Gastroesophageal sphincter (tissue), 4 donors: ENCODE data around the gene COG4. TPM values are rescaled to one million over a fixed set of nuclear protein-coding genes. Genes with fewer than 3 reads are reported as not detected.

Experiments
- ATAC-seq: fragments of 150-250 bp; one replicate; pipeline ENCODE4 v1.9.1; 2016; ENCODE audit warnings: mild to moderate bottlenecking, moderate library complexity
- H3K27ac ChIP-seq, 4 donors: fragments of 200-600 bp; sonication (generic) in 3 of 4; 1 replicate in 3 of 4; 2 replicates in 1 of 4; pipeline ENCODE4 v1.5.1; 2016 to 2019
- H3K27me3 ChIP-seq: fragments of 200-600 bp; sonication (generic); one replicate; pipeline ENCODE4 v1.5.1; 2019
- H3K36me3 ChIP-seq, 2 donors: fragments of 200-600 bp; sonication (generic); one replicate each; pipeline ENCODE4 v1.5.1; 2019; ENCODE audit warnings: control low read depth in 1 of 2
- H3K4me1 ChIP-seq, 3 donors: fragments of 200-600 bp; sonication (generic); 1 replicate in 2 of 3; 2 replicates in 1 of 3; pipeline ENCODE4 v1.5.1; 2016 to 2019; ENCODE audit warnings: control low read depth in 2 of 3
- H3K4me3 ChIP-seq, 2 donors: fragments of 200-600 bp; sonication (generic); one replicate each; pipeline ENCODE4 v1.5.1; 2019; ENCODE audit warnings: mild to moderate bottlenecking in 1 of 2, moderate library complexity in 1 of 2
- H3K9me3 ChIP-seq, 3 donors: fragments of 200-600 bp; sonication (generic); one replicate each; pipeline ENCODE4 v1.5.1; 2017 to 2019; ENCODE audit warnings: control low read depth in 2 of 3
- EP300 ChIP-seq: sonication (generic); formaldehyde crosslinking; IDR thresholded peaks from one replicate; pipeline ENCODE4 v1.6.1; 2017; ENCODE audit warnings: antibody characterized with exemption, mild to moderate bottlenecking
- POLR2A ChIP-seq, 2 donors: fragments of 450-650 bp; IDR thresholded peaks; one replicate each; pipeline ENCODE4 v1.6.1; 2017; ENCODE audit warnings: antibody characterized with exemption in 2 of 2, mild to moderate bottlenecking in 2 of 2, moderate library complexity in 1 of 2
- POLR2AphosphoS5 ChIP-seq: sonication (generic); formaldehyde crosslinking; IDR thresholded peaks from one replicate; pipeline ENCODE4 v1.6.1; 2017; ENCODE audit warnings: antibody characterized with exemption
- WGBS, 2 donors: methylation state at CpG; one replicate each; pipeline ENCODE4 v1.1.5; 2018; ENCODE audit warnings: low coverage in 1 of 2; 5-methylcytosine and 5-hydroxymethylcytosine counted together
- total RNA-seq, 4 donors: library from RNA; depleted of rRNA; stranded (reverse); fragments of >200 nt; gene quantifications; one replicate each; pipeline ENCODE4 v1.1.0, GENCODE V29; 2016
- TF ChIP-seq, protein P1 (sequence below), 4 experiments: fragments of 200-600 bp in 2 of 4; fragments of 450-650 bp in 2 of 4; sonication (generic) in 1 of 4; IDR thresholded peaks; one replicate each; pipeline ENCODE4 v1.5.1; 2017 to 2019; ENCODE audit warnings: antibody characterized with exemption in 4 of 4, mild to moderate bottlenecking in 2 of 4, moderate library complexity in 2 of 4

The COG4 gene
- total RNA-seq, 4 donors from 2014 or later, result 32.3 to 37.4 (median 35.0) TPM

DNA sequence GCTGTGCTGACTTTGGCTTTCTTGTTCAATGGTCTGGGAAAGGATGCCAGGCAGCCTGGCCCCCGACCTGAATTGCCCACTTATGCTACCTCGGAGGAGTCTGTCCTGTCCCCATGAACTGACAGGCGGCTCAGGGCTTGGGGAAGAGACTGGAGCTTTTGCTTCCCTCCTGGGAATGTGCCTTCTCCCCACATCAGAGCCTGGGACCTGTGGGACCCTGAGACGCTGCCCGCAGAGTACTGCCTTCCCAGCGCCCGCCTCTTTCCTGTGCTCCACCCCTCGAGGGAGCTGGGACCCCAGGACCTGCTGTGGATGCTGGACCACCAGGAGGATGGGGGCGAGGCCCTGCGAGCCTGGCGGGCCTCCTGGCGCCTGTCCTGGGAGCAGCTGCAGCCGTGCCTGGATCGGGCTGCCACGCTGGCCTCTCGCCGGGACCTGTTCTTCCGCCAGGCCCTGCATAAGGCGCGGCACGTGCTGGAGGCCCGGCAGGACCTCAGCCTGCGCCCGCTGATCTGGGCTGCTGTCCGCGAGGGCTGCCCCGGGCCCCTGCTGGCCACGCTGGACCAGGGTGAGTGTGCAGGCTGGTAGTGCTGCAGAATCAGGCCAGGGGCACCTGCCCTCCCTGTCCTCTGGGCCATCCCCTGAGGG is 50.4 kb downstream of the COG4 start:
- H3K27me3 ChIP-seq, result no peaks in the 10 kb centered on the region
- ATAC-seq, result no peak
- no peaks in the 10 kb centered on the region for H3K9me3 ChIP-seq
- no peak overlapping the region for H3K4me3 ChIP-seq
- peaks cover 0 to 87% of the 10 kb centered on the region in 2 donors for H3K36me3 ChIP-seq
- TF ChIP-seq EP300 (no peak), POLR2AphosphoS5 (no peak), POLR2A (IDR thresholded peaks at IDR 0.05) (no peak)
- TF ChIP-seq, protein P1, sequence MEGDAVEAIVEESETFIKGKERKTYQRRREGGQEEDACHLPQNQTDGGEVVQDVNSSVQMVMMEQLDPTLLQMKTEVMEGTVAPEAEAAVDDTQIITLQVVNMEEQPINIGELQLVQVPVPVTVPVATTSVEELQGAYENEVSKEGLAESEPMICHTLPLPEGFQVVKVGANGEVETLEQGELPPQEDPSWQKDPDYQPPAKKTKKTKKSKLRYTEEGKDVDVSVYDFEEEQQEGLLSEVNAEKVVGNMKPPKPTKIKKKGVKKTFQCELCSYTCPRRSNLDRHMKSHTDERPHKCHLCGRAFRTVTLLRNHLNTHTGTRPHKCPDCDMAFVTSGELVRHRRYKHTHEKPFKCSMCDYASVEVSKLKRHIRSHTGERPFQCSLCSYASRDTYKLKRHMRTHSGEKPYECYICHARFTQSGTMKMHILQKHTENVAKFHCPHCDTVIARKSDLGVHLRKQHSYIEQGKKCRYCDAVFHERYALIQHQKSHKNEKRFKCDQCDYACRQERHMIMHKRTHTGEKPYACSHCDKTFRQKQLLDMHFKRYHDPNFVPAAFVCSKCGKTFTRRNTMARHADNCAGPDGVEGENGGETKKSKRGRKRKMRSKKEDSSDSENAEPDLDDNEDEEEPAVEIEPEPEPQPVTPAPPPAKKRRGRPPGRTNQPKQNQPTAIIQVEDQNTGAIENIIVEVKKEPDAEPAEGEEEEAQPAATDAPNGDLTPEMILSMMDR (IDR thresholded peaks at IDR 0.05), result no peak
- WGBS, 2 donors, result no CpG with 5 or more reads among the region's 28 CpGs
- peaks cover 0 to 7% (median 4%) of the 10 kb centered on the region in 3 donors for H3K4me1 ChIP-seq
- no peak overlapping the region for H3K27ac ChIP-seq

GRCh38 chr16:70470927-70471341 is 52.4 kb downstream of the COG4 start:
- no peak for ATAC-seq
- Histone ChIP-seq H3K4me3 (no peak overlapping the region), H3K27ac (no peak overlapping the region), H3K36me3 (peaks cover 0 to 94% of the 10 kb centered on the region in 2 donors), H3K4me1 (no peaks in the 10 kb centered on the region), H3K9me3 (no peaks in the 10 kb centered on the region), H3K27me3 (no peaks in the 10 kb centered on the region)
- whole genome bisulfite sequencing, 2 donors, result no CpG with 5 or more reads among the region's 17 CpGs
- TF ChIP-seq, protein P1 (IDR thresholded peaks at IDR 0.05), result peak in 3 of 4 experiments; percentile 26 to 53 (median 27)
- TF ChIP-seq POLR2AphosphoS5 (no peak), POLR2A (IDR thresholded peaks at IDR 0.05) (no peak), EP300 (no peak)

- no peaks in the 10 kb centered on the region for H3K4me1 ChIP-seq
- H3K27ac ChIP-seq, result no peak overlapping the region
- no peak for TF ChIP-seq EP300
- no peak for TF ChIP-seq POLR2A (IDR thresholded peaks at IDR 0.05)
- TF ChIP-seq, protein P1 (IDR thresholded peaks at IDR 0.05), result no peak
- no peak for TF ChIP-seq POLR2AphosphoS5
- no peaks in the 10 kb centered on the region for H3K27me3 ChIP-seq
- 89 to 93% methylated on average over 3 to 5 of the region's 10 CpGs for WGBS, 2 donors
- H3K9me3 ChIP-seq, result no peaks in the 10 kb centered on the region
- H3K36me3 ChIP-seq, result peaks cover 0 to 94% of the 10 kb centered on the region in 2 donors
- H3K4me3 ChIP-seq, result no peak overlapping the region
- ATAC-seq, result no peak
Measured at GRCh38 chr16:70470141-70470926, 53.0 kb downstream of the COG4 start.

DNA sequence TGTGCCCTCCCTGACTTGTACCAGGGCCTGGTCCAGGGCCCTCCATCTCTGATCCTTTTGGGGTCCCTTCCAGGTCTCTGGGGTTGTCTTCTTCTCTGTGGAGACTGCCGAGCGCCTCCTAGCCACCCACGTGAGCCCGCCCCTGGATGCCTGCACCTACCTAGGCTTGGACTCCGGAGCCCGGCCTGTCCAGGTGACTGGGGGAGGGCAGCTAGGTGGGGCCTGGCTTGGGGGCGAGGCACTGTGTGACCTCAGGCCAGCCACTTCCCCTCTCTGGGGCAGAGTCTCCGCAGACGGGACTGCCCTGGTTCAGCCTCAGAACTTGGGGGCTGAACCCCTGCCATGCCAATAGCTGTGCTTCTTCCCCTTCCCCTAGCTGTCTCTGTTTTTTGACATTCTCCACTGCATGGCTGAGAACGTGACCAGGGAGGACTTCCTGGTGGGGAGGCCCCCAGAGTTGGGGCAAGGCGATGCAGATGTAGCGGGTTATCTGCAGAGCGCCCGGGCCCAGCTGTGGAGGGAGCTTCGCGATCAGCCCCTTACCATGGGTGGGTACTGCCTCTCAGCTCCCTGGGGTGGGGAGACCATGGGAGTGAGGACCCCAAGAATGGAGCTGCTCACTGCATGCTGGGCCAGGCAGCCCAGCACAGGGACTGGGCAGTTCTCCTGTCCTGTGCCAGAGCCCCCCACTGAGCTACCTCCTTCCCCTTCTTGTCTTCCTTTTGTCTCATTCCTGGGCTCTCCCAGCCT is 54.4 kb downstream of the COG4 start:
- Histone ChIP-seq H3K27ac (no peak overlapping the region), H3K36me3 (peaks cover 0 to 94% of the 10 kb centered on the region in 2 donors), H3K9me3 (no peaks in the 10 kb centered on the region), H3K4me1 (no peaks in the 10 kb centered on the region), H3K27me3 (no peaks in the 10 kb centered on the region), H3K4me3 (no peak overlapping the region)
- WGBS, 2 donors, result 80% methylated on average over 2 of the region's 16 CpGs; no CpG with 5 or more reads in 1 of the 2 donors
- ATAC-seq, result no peak
- TF ChIP-seq POLR2AphosphoS5 (no peak), EP300 (no peak), POLR2A (IDR thresholded peaks at IDR 0.05) (no peak)
- TF ChIP-seq, protein P1 (IDR thresholded peaks at IDR 0.05), result no peak
